Erythroblast (primary cell): Measurements from ENCODE around the gene R3HDM2.
"Not testable (repeated sequence)": the region's sequence is repeated elsewhere in the genome, so short reads cannot be mapped to it uniquely, and the experiment has no call there.

Experiments used
- DNase-seq, 2 experiments: peaks; one replicate each; lab custom pipeline; 2025; lab: John Stamatoyannopoulos, UW
- GATA1 ChIP-seq: IDR thresholded peaks from 2 replicates; pipeline ENCODE4 v1.6.1; 2011; ENCODE audit warnings: low read depth, mild to moderate bottlenecking, control low read depth, low read length, moderate library complexity
- POLR2A ChIP-seq: IDR thresholded peaks from 2 replicates; pipeline ENCODE4 v1.6.1; 2011; ENCODE audit warnings: mild to moderate bottlenecking, low read length

Gene R3HDM2

DNA sequence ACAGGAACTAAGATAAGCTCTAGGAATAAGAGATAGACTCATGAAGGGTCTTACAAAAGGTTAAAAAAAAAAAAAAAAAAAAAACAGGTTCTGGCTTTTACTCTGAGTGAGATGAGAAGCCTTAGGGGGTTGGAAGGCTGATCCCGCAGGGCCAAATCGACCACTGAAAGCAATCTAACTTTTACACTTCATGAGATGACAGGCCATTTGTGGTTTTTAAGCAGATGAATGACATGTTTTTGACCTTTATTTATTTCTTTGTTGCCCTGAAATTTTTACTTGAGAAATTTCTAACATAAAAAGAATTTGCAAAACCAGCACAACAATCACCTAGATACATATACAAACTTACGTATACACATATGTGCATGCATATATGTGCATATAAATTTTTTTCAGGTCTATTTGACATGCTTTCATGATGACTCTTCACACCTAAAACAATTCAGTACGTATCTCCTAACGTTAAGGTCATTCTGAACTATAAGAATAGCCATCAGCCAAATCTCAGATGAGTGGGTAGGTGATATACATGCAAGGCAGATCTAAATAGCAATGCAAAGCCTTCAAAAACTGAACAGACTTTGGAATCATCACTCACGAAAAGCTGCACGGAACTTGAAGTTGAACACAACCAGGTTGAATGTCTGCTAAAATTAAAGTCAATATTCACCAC is 87.0 kb downstream of the R3HDM2 start:
- DNase-seq, result no peak
- TF ChIP-seq GATA1, result no peak
- TF ChIP-seq POLR2A, result no peak

DNA sequence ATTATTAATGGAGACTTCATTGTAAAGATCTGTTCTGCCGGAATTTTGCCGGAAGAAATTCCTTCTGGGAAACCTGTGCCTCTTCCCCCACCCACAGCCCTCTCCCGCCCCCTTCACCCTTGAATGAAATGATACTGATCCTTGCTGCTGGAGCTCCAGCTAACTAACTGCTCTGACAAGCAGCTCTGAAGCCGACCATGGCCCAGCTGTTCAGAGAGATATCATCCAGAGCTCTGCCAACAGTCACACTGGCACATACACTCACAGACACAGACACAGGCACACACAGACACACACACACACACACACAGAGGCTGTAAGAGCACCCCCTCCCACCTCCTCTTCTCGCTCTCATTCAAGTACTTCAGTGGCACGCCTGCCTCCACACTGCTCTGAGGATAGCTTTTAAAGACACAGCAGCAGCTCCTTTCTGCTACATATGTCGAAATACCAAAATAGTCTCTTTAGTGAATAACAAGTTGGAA is 88.6 kb downstream of the R3HDM2 start:
- peak; percentile 73 to 90 for DNase-seq
- TF ChIP-seq GATA1 (no peak), POLR2A (no peak)

DNA sequence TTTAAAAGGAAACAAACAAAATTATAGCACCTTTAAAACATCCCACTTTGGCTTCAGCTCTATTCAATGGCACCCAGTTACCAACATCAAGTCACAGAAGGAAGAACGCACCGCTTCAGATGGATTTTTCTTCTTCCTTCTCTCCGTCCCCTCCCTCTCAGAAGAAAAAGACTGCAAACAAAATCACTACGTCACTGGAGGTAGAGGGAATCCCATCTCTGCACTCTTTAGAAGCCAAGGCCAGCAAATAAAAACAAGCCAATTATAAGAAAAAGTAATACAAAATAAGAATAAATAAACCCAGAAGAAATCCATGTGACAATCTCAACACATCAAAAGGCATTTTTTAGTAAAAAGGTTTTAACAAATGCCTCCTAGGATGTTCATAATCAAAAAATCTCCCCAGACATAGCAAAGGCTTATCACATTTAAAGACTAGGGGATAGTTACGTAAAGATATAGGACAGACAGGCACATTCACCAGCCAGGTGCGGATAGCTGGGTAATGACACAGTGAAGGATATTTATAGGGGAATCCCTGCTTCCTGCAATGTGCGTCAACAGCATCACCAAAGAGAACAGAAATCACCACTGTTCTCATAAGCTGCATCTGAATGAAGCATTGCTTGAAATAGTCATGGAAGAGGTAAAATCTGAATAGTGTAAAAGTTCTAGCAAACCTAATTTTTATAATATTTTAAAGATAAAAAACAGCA is 89.4 kb downstream of the R3HDM2 start:
- TF ChIP-seq GATA1 (no peak), POLR2A (no peak)
- no peak for DNase-seq

DNA sequence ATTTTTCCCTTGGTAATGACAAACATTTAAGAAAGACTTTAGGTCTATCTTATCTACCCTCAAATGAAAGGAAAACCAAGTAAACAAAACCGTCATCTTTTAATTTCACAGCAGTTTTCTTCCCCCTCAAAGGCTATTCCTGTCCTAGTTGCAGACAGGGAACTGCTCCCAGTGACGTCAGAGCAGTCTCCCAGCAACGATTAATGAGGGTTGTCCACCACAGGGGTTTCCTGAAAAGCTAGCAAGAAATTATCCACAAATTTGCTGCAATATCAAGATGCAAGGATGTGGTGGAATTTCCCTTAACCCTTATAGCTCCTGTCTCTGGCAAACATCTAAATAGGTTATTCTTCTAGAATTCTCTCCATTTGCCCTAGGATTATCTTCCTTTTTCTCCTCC is 90.7 kb downstream of the R3HDM2 start:
- TF ChIP-seq GATA1, result no peak
- no peak for TF ChIP-seq POLR2A
- peak in 1 of 2 experiments; percentile 19 for DNase-seq

DNA sequence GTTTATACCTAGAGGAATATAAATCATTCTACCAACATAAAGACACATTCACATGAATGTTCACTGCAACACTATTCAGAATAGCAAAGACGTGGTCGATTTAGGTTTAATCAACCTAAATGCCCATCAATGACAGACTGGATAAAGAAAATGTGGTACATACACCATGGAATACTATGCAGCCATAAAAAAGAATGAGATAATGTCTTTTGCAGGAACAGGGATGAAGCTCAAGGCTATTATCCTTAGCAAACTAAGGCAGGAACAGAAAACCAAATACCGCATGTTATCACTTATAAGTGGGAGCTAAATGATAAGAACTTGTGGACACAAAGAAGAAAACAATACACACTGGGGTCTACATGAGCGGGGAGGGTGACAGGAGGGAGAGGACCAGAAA is 94.5 kb downstream of the R3HDM2 start:
- not testable (repeated sequence) for DNase-seq

DNA sequence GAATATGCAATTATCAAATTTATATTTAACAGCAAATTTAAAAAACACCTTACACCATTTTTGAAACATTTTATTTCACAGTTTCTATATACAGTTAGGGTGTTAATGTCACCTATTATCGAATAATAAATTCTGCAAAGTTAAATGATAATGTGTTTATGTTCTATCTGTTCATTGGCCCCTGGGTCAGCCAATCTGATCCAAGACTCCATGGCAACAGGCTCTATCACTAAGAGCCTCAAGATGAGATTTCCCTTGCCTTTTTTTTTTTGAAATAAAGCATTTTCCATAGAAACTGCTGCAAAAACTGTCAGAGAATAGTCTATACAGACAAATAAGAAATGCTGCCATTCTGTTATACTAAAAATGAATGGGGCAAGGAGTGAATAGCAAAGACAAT is 96.6 kb downstream of the R3HDM2 start:
- no peak for DNase-seq
- no peak for TF ChIP-seq GATA1
- TF ChIP-seq POLR2A, result no peak

DNA sequence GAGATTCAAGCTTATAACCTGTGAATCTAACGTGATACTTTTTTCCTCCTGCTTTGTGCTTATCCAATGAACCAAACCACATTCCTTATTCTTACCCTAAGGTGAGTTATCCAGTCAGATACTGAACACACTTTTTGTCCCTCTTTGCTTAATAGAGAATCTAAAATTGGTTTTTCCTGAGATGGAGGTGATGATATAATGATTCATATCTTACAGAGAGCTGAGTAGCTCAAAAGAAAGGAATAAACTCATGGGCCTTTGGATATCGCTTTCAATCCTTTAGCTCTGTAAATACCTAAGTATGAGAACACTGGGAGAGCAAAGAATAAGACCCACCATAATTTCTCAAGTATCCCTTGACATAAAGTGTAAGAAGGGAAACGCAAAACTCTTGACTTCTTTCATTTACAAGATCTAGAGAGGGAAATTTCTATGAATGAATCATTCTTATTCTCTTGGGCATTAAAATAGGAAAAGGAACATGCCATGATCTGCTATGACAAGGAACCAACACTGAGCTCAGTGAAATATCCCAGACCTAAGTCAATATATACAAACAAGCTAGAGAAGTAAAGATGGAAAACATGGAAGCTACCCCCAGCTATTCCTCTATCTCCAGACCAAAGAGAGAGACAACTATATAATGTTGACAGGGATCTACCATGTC is 98.1 kb downstream of the R3HDM2 start:
- TF ChIP-seq POLR2A (no peak), GATA1 (no peak)
- DNase-seq, result no peak

DNA sequence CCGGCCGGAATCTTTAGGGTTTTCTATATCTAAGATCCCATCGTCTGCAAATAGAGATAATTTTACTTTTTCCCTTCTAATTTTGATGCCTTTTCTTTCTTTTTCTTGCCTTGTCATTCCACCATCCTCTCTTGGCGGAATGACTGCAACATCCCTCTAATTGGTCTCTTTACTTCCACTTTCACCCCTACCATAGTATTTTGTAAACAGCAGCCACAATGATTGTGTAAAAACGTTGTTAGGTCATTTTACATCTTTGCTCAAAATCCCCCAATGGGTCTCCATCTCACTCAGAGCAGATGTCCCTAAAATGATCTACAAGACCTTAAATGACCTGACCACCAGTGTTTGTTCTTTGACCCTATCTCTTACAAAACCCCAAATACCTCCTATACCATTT is 99.9 kb downstream of the R3HDM2 start:
- no peak for TF ChIP-seq POLR2A
- no peak for TF ChIP-seq GATA1
- DNase-seq, result no peak

DNA sequence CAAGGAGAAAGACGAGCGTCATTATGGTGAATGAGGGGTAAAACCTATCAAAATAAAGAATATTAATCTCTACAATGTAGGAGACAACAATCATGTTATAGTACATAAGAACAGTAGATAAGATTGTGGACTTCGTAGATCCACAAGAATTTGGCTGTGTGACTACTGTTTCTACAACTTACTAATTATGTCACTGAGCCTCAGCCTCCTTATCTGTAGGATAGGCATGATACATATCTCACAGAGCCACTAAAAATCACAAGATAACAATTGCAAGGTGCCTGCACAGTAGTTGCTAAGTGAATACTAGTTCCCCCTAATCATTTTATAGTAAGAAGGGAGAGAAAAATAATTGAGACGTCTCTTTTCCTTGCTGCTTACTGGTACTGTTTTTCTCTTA is 101.6 kb downstream of the R3HDM2 start:
- DNase-seq, result no peak
- no peak for TF ChIP-seq POLR2A
- TF ChIP-seq GATA1, result no peak

DNA sequence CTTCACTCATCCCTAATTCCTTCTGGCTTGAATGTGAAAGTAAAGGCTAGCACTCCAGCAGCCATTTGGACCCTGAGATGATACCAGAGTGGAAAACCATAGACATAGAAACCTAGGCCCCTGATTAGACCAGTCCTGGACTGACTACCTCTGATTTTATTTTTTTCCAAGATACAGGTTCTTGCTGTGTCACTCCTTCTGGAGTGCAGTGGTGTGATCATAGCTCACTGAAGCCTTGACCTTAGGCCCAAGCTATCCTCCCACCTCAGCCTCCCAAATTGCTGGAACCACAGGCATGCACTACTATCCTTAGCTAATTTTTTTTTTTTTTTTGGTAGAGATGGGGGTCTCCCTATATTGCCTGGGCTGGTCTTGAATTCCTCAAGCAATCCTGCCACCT is 105.4 kb downstream of the R3HDM2 start:
- no peak for DNase-seq
- no peak for TF ChIP-seq POLR2A
- TF ChIP-seq GATA1, result no peak

DNA sequence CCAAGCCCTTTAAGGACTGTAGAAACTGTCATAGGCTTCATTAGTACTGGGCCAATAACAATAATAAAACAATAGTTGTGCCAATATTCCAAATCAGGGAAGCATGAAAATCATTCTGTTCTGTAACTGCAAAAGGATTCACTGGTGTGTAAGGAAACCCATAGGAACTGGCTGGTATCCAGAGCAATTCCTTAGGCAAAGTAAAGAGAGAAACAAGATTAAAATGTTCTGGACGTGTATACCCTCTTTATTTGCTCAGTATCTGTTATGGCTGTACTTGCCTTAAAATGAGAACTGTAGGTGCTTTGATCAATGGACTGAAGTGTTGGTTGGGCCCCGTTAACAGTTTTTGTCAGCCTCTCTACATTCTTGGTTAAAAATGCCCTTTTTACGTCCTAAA is 107.4 kb downstream of the R3HDM2 start:
- no peak for DNase-seq
- TF ChIP-seq GATA1 (no peak), POLR2A (no peak)

DNA sequence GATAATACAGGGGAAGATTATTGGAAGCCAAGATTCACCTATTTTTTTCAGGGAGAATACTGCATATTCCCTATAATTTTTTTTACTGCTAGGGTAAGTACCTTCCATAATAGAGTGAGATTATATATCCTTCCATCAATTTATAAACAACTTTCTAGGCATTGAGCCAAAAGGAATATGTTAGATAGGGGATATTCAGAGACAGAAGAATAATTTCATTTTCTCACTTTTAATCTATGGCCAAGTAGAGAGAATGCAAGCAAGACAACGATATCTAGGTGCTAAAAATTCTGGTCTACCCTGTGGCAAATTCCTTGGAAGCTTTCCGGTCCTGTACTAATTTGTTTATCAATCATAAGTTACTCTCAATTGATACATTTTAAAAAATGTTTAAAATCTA is 110.2 kb downstream of the R3HDM2 start:
- no peak for TF ChIP-seq GATA1
- no peak for TF ChIP-seq POLR2A
- DNase-seq, result no peak

DNA sequence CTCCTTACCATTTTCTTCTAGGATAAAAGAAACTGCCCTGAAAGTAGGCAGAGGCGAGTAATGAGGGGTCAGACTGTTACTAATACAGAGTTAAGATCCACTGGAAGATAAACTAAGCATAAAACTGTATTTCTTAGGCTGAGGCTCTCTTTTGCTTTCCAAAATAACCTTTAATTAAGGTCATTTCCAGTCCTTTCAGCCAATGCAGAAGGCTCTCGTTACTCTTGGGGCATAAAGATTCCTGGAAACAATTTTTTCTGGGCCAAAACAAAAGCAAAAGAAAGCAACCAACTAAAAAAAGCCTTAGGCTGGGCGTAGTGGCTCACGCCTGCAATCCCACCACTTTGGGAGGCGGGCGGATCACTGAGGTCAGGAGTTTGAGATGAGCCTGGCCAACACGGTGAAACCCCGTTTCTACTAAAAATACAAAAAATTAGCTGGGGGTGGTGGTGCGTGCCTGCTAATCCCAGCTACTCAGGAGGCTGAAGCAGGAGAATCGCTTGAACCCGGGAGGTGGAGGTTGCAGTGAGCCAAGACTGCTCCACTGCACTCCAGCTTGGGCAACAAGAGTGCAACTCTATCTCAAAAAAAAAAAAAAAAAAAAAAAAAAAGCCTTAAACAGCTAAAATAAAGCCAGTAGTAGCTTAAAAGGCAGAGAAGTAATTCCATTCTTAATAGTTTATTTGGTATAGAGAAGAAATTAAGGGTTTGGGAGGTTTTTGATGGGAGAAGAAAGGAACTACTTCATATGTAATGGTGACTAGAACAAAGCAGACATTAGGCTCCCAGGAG is 111.0 kb downstream of the R3HDM2 start:
- TF ChIP-seq POLR2A (no peak), GATA1 (no peak)
- no peak for DNase-seq
